Kidney (tissue), 14 donors: ENCODE data around the gene GPC1. TPM values are rescaled to one million over a fixed set of nuclear protein-coding genes. Genes with fewer than 3 reads are reported as not detected.

Experiments used
- DNase-seq, 5 donors: peaks; one replicate each; pipeline ENCODE4 v3.0.0-alpha.2; 2013 to 2020
- FAIRE-seq: peaks from 2 replicates; lab custom pipeline; 2012; peaks lifted over from hg19 to GRCh38; lab: Jason Lieb, UNC
- H3K27ac ChIP-seq, 2 donors: one replicate each; pipeline ENCODE4 v1.7.0; 2013; ENCODE audit warnings: low read depth in 2 of 2, low read length in 2 of 2, inconsistent platforms in 1 of 2
- H3K27me3 ChIP-seq: one replicate; pipeline ENCODE4 v1.7.1; 2013; ENCODE audit warnings: low read length, inconsistent platforms; ENCODE audit not compliant: control insufficient read depth, insufficient read depth
- H3K36me3 ChIP-seq, 3 donors: one replicate each; pipeline versions ENCODE4 v1.7.0 to v1.7.1; 2013; ENCODE audit warnings: low read length in 3 of 3, control low read depth in 1 of 3, inconsistent platforms in 1 of 3; ENCODE audit not compliant: insufficient read depth in 3 of 3, control insufficient read depth in 2 of 3
- H3K4me1 ChIP-seq, 3 donors: one replicate each; pipeline versions ENCODE4 v1.7.0 to v1.7.1; 2013; ENCODE audit warnings: low read length in 3 of 3, inconsistent platforms in 1 of 3, low read depth in 1 of 3; ENCODE audit not compliant: control insufficient read depth in 2 of 3, insufficient read depth in 2 of 3
- H3K4me3 ChIP-seq, 3 donors: one replicate each; pipeline versions ENCODE4 v1.7.0 to v1.8.1; 2013; ENCODE audit warnings: low read length in 3 of 3, control low read depth in 1 of 3, inconsistent platforms in 1 of 3
- H3K9ac ChIP-seq, 3 donors: one replicate each; pipeline versions ENCODE4 v1.7.0 to v1.7.1; 2013; ENCODE audit warnings: low read length in 3 of 3, control low read depth in 1 of 3, inconsistent platforms in 1 of 3
- H3K9me3 ChIP-seq, 3 donors: one replicate each; pipeline versions ENCODE4 v1.7.0 to v1.7.1; 2013; ENCODE audit warnings: low read length in 3 of 3, control low read depth in 1 of 3, inconsistent platforms in 1 of 3; ENCODE audit not compliant: control insufficient read depth in 2 of 3, insufficient read depth in 1 of 3
- intact Hi-C: fragments of 100-400 bp; cut with DNase I; formaldehyde crosslinking; loops from one replicate; pipeline ENCODE4 v1.11.1; 2022
- polyA plus RNA-seq: library from polyadenylated mRNA; stranded (reverse); fragments of 350-450 nt; fragmentation: Illumina TruSeq; extraction: RNeasy Lipid Tissue Mini Kit (QIAGEN cat#74804); gene quantifications from one replicate; pipeline ENCODE4 v1.2.3, GENCODE V29; 2014; ENCODE audit warnings: low read depth, low replicate concordance; ENCODE audit not compliant: insufficient read depth
- total RNA-seq: library from RNA; stranded (reverse); fragmentation: NEBNext Ultra II Directional; extraction: Animal tissue kit (Norgen Biotek cat#: 25700); gene quantifications from one replicate; pipeline ENCODE4 v1.2.1, GENCODE V29; 2021
- TF ChIP-seq, protein P1 (sequence below): IDR thresholded peaks from 3 replicates; pipeline ENCODE4 v1.5.1; 2012; ENCODE audit warnings: mild to moderate bottlenecking, moderate library complexity, borderline replicate concordance; ENCODE audit not compliant: insufficient read depth; ENCODE audit errors: extremely low read depth
- donor health status: control.
- donor health status: control.
- donor health status: control.
- donor health status: control.
- donor health status: control.
- donor health status: DM: yes; HTN: yes; CAD: no.
- donor health status: Normal renal cell carcinoma (clear cell type).

GPC1 gene
- total and polyA plus RNA-seq, 2 donors from 2014 or later: 18.4 to 124 TPM

- DNase-seq (peak in 2 of 5 donors; percentile 64 to 66), FAIRE-seq (no peak)
- Histone ChIP-seq H3K4me1 (no peaks in the 10 kb centered on the region), H3K4me3 (no peak overlapping the region), H3K36me3 (peaks cover 0 to 6% (median 4%) of the 10 kb centered on the region in 3 donors), H3K9me3 (no peaks in the 10 kb centered on the region), H3K9ac (no peak overlapping the region), H3K27ac (no peak overlapping the region), H3K27me3 (no peaks in the 10 kb centered on the region)
- intact Hi-C loops: no loop called here
- TF ChIP-seq, protein P1, sequence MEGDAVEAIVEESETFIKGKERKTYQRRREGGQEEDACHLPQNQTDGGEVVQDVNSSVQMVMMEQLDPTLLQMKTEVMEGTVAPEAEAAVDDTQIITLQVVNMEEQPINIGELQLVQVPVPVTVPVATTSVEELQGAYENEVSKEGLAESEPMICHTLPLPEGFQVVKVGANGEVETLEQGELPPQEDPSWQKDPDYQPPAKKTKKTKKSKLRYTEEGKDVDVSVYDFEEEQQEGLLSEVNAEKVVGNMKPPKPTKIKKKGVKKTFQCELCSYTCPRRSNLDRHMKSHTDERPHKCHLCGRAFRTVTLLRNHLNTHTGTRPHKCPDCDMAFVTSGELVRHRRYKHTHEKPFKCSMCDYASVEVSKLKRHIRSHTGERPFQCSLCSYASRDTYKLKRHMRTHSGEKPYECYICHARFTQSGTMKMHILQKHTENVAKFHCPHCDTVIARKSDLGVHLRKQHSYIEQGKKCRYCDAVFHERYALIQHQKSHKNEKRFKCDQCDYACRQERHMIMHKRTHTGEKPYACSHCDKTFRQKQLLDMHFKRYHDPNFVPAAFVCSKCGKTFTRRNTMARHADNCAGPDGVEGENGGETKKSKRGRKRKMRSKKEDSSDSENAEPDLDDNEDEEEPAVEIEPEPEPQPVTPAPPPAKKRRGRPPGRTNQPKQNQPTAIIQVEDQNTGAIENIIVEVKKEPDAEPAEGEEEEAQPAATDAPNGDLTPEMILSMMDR: no peak
These were observed 24.2 kb downstream of the GPC1 start for GRCh38 chr2:240459401-240460252.

GRCh38 chr2:240460253-240460711 is 24.8 kb downstream of the GPC1 start:
- TF ChIP-seq, protein P1: no peak
- Histone ChIP-seq H3K36me3 (peaks cover 0 to 6% (median 4%) of the 10 kb centered on the region in 3 donors), H3K4me1 (no peaks in the 10 kb centered on the region), H3K27ac (no peak overlapping the region), H3K9ac (no peak overlapping the region), H3K4me3 (no peak overlapping the region), H3K9me3 (no peaks in the 10 kb centered on the region), H3K27me3 (no peaks in the 10 kb centered on the region)
- DNase-seq: peak in 1 of 5 donors; percentile 74
- intact Hi-C loops: no loop called here
- FAIRE-seq: no peak

GRCh38 chr2:240460781-240461431 is 25.4 kb downstream of the GPC1 start:
- Histone ChIP-seq H3K9me3 (no peaks in the 10 kb centered on the region), H3K36me3 (peaks cover 0 to 6% (median 4%) of the 10 kb centered on the region in 3 donors), H3K27me3 (no peaks in the 10 kb centered on the region), H3K4me1 (no peaks in the 10 kb centered on the region), H3K4me3 (no peak overlapping the region), H3K9ac (no peak overlapping the region), H3K27ac (no peak overlapping the region)
- DNase-seq: peak in 3 of 5 donors; percentile 6 to 51 (median 48)
- no peak for FAIRE-seq
- TF ChIP-seq, protein P1: no peak
- intact Hi-C loops: no loop called here
